IPS-18c (cell line): ENCODE results near the gene PPARG.
"Not testable (repeated sequence)": the region's sequence is repeated elsewhere in the genome, so short reads cannot be mapped to it uniquely, and the experiment has no call there.

ENCODE experiments used
- H3K4me3 ChIP-seq: 2 replicates; pipeline ENCODE4 v1.7.0; 2013; ENCODE audit warnings: low read depth, mild to moderate bottlenecking, low read length, moderate library complexity; ENCODE audit not compliant: insufficient read depth
- H3K9me3 ChIP-seq: one replicate; pipeline ENCODE4 v1.6.1; 2013; ENCODE audit warnings: mild to moderate bottlenecking, low read length, moderate library complexity; ENCODE audit not compliant: control insufficient read depth, insufficient read depth

PPARG gene

DNA sequence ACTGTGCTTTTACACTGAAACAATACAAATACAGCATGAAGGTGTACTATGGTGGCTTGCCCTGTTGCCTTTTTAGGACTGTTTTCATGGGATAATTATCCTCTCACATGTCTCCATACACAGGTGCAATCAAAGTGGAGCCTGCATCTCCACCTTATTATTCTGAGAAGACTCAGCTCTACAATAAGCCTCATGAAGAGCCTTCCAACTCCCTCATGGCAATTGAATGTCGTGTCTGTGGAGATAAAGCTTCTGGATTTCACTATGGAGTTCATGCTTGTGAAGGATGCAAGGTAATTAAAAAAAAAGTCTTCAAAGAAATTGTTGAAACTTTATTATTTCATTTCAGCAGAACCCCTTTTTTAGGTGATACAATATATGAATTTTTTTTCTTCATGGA lies 92.3 kb downstream of the PPARG start:
- no peak overlapping the region for H3K4me3 ChIP-seq

DNA sequence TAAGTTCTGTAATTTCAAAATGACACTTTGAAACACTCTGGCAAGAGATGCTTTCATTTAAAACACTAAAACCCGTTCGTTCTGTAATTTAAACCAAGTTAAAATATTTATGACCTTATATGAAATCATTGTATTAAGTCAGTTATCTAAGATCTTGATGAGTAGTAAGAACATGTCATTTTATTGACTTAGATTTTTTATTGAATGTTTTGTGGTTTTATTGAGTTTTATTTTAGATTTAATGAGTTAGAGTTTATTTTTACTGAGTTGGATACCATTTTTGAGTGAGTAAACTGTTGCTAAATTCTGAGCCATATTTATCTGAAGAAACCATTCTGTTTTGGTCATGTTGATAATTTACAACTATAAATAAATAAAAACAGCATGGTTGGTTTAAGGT lies 94.3 kb downstream of the PPARG start:
- H3K9me3 ChIP-seq: no peaks in the 10 kb centered on the region
- no peak overlapping the region for H3K4me3 ChIP-seq

More for the DNA sequence above, 92.3 kb downstream of the PPARG start:
- H3K9me3 ChIP-seq: no peaks in the 10 kb centered on the region

DNA sequence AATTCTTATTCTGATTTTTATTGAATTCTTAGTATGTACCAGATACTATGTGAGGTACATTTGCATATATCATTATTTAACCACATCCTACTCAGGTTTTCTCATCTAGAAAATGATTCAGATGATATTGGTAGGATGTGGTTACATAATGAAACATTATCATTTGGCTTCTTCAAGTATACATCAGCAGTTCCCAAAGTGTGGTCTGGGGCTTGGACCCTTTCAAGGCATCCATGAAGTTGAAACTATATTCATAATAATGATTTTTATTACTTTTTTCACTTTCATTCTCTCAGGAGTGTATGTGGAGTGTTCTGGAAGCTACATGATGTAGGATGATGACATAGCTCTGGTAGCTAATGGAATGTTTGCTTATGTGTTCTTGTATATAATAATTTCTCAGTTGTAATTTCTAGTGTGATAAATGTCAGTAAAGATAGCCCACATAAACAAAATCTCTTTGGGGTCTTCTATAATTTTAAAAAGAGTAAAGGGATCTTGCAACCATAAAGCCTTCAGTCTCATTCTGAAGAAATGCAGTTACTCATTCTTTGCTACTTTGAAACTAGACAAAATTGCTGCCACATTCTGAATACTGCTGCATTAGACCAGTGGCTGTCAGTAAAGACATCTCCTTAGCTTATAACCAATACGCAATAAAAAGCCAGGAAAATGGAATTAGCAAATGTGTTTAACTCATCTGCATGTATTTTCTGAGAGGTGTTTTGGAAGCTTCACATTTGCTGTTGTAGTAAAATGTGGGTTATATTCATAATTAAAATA lies 95.8 kb downstream of the PPARG start:
- H3K9me3 ChIP-seq: no peaks in the 10 kb centered on the region

DNA sequence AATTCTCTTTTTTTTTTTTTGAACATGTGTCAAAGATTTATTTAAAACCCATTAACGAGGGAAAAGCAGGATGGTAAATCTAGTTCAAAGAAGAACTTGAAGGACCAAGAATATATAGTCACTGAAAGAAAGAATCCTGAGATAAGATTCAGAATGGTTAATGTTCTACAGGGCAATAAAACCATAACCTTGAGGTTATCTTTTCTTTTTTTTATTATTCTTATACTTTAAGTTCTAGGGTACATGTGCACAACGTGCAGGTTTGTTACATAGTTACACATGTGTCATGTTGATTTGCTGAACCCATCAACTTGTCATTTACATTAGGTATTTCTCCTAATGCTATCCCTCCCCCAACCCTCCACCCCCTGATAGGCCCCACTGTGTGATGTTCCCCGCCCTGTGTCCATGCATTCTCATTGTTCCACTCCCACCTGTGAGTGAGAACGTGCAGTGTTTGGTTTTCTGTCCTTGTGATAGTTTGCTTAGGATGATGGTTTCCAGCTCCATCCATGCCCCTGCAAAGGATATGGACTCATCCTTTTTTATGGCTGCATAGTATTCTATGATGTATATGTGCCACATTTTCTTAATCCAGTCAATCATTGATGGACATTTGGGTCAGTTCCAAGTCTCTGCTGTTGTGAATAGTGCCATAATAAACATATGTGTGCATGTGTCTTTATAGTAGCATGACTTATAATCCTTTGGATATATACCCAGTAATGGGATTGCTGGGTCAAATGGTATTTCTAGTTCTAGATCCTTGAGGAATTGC lies 97.8 kb downstream of the PPARG start:
- H3K4me3 ChIP-seq, H3K9me3 ChIP-seq: not testable (repeated sequence)

More for the DNA sequence above, 95.8 kb downstream of the PPARG start:
- no peak overlapping the region for H3K4me3 ChIP-seq

- no peak overlapping the region for H3K4me3 ChIP-seq
- H3K9me3 ChIP-seq: no peaks in the 10 kb centered on the region
Observed at GRCh38 chr3:12388185-12388584, 99.3 kb downstream of the PPARG start.

DNA sequence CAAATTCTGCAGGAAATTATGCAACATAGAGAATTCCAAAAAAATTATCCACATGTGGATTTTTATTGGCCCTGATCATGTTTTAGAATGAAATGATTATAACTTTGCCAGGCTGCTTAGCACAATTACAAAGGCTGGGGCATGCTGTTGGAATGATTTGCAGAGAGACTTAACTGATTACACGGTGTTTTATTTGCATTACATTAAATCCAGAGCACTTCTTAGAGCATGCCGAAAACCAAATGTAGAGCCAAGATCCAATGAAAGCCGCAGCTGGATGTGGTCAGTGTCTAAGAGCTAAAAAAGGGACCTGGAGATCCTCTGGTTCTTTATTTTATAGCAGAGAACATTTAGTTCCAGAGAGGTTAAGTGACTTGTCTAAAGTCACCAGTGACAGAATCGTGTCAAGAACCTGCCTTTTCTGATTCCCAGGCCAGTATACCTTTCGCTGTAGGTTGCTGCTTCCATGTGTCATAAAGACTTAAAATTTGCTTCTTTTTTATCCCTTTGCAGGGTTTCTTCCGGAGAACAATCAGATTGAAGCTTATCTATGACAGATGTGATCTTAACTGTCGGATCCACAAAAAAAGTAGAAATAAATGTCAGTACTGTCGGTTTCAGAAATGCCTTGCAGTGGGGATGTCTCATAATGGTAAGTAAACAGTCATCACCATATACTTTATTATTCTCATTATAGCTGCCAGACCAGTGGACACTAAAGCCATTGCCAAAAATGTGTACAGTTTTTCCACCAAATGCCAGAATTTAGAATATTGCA lies 103.4 kb downstream of the PPARG start:
- Histone ChIP-seq H3K9me3 (no peaks in the 10 kb centered on the region), H3K4me3 (no peak overlapping the region)

DNA sequence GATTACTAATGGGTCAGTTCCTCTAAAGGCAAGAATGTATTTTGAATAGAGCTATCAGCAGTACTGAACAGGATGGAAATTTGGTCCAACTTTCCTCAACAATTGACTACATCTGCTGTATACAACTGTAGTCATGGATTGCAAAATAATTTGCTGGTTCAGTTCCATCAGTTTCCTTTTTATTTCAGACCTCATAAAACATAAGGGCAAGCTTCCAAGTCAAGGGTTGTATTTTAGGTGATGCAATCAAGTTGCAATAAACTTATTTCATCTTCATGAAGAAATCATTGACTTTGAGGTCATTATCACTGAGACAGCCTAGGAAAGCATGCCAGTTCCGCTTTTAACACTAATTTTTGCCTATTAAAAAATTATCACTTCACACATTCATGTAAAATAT lies 105.0 kb downstream of the PPARG start:
- no peaks in the 10 kb centered on the region for H3K9me3 ChIP-seq
- H3K4me3 ChIP-seq: no peak overlapping the region

GRCh38 chr3:12394569-12395271 lies 105.8 kb downstream of the PPARG start:
- no peak overlapping the region for H3K4me3 ChIP-seq
- no peaks in the 10 kb centered on the region for H3K9me3 ChIP-seq

GRCh38 chr3:12395349-12396012 lies 106.6 kb downstream of the PPARG start:
- Histone ChIP-seq H3K4me3 (no peak overlapping the region), H3K9me3 (no peaks in the 10 kb centered on the region)

GRCh38 chr3:12396471-12396870 lies 107.6 kb downstream of the PPARG start:
- no peak overlapping the region for H3K4me3 ChIP-seq
- H3K9me3 ChIP-seq: no peaks in the 10 kb centered on the region

DNA sequence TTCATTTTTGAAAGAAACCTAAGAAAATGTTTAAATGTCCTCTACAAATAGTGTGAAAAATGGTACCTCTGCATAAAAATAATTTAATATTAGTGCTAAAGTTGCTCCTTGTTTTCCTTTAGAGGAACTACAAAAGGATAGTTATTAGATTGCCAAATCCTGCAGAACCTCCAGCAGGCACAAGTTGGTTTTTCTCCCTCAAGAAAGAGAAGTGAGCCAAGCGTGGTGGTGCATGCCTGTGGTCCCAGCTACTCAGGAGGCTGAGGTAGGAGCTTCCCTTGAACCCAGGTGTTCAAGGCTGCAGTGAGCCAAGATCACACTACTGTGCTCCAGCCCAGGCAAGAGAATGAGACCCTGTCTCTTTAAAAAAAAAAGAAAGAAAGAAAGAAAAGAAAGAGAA lies 110.4 kb downstream of the PPARG start:
- H3K4me3 ChIP-seq: no peak overlapping the region
- no peaks in the 10 kb centered on the region for H3K9me3 ChIP-seq

DNA sequence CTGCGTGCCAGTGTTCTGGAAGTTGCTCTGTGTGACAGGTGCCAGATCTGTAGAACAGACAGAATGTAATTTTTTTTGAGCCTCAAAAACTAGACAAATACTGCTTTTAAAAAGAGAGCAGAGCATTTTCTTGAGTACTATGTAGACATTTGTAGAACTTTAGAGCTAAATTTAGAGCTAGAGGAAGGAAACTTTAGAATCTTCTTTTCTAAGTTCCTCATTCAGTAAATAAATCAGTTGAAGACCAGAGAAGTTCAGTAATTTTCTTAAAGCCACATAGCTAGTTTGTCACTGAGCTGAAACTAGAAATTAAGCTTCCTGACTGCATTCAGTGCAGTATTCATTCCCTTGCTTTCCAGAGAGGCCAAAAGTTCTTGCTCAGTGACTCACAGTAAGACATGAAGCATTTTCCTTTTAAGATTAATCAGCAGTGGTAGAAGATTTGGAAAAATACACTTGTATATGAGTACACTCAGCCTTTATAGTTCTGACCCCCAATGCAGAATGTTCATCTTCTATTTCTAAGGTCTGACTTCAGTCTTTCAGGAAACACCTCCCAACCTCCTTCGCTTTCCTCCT lies 111.8 kb downstream of the PPARG start:
- Histone ChIP-seq H3K9me3 (no peaks in the 10 kb centered on the region), H3K4me3 (no peak overlapping the region)

DNA sequence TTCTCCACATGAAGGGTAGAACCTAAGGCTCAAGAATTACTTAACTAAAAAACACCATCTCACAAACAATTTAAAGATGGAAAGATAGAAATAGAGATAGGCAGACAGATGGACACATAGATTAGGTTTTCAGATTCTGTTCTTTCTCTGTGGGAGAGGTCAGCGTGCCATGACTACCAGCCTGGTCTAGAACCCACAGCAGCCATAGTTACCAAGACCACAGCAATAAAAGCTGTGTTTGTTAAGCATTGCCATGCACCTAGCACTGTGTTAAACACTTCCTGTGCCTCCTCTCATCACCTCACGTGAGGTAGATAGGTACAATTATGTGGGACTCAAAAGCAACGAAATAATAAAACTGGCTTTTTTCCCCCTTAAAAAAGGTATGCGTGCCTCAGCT lies 112.3 kb downstream of the PPARG start:
- Histone ChIP-seq H3K9me3 (no peaks in the 10 kb centered on the region), H3K4me3 (no peak overlapping the region)

DNA sequence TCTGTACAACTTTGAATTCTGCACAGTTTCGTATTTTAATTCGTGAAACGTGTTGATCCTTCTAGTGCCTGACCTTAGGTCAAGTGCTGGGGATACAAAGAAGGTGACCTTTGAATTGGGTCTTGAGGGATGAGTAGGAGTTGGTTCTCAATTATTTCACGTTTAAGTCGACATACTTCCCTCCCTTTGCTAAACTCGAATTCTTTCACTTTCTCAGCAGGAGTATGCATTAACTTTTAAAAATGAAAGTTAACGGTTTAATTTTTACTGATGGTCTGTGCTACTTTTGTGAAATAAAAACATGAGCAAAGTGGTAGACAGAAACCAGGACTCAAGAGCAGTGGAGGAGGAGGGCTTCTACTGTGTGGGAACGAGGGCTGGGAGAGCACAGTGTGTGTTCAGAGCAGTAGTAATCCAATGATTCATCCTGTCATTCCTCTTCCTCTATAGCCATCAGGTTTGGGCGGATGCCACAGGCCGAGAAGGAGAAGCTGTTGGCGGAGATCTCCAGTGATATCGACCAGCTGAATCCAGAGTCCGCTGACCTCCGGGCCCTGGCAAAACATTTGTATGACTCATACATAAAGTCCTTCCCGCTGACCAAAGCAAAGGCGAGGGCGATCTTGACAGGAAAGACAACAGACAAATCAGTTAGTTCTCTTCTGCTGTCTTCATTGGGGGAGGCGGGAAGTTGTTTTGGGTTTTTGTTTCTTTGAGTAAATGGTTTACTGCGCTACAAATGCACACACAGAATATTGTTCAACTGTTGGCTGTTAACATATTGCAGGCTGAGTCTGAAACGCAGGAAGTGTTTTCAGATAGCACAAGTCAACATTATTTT lies 116.8 kb downstream of the PPARG start:
- Histone ChIP-seq H3K4me3 (no peak overlapping the region), H3K9me3 (no peaks in the 10 kb centered on the region)

- H3K4me3 ChIP-seq: no peak overlapping the region
- H3K9me3 ChIP-seq: no peaks in the 10 kb centered on the region
Observed at GRCh38 chr3:12408984-12409683, 120.3 kb downstream of the PPARG start.
